Stimulated activated CD4-positive, alpha-beta T cell treated with anti-CD3 and anti-CD28 coated beads, Interleukin-4, amount 100 ng/mL, for 1 hour (primary cell): ENCODE measurements around the gene SH3GL1.

Experiments
- DNase-seq: peaks from one replicate; pipeline ENCODE4 v3.0.0-alpha.2; 2020

Gene SH3GL1

DNA sequence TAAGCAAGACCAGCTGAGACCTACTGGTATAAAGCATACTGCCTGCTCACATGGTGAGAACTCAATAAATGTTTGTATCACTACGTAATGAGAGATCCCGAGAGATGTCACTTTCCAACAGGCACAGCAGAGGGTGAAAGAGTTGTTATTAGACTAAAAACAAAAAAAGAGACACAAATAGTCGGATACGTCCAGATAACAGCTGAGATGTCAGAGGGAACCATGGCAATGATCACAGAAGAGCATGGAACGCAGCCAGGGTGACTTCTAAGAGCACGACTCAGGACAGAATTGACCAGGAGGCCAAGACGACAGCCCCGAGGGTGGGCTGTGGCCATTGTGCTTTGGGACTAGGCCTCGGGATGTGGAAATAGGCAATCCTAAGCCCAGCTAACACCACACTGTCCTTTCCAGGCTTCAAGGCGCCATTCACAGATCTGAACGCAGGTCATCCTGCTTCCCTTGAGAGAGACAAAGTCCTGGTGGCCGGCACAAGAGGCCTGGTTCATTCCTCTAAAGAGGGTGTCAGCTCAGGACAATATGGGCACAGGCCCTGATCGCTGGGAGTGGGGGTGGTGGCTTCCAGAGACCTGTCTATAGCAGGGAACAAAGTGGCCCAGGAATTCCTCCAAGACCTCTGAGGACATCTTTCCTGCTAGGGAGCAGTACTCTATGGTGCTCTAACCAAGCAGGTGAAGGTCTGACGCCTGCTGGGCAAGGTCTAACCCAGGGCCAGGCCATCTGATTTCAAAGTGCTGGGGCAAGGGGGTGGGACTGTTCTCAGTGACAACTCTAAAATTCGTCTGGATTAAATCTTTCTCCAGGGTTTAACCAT is 3.2 kb downstream of the SH3GL1 start:
- no peak for DNase-seq

DNA sequence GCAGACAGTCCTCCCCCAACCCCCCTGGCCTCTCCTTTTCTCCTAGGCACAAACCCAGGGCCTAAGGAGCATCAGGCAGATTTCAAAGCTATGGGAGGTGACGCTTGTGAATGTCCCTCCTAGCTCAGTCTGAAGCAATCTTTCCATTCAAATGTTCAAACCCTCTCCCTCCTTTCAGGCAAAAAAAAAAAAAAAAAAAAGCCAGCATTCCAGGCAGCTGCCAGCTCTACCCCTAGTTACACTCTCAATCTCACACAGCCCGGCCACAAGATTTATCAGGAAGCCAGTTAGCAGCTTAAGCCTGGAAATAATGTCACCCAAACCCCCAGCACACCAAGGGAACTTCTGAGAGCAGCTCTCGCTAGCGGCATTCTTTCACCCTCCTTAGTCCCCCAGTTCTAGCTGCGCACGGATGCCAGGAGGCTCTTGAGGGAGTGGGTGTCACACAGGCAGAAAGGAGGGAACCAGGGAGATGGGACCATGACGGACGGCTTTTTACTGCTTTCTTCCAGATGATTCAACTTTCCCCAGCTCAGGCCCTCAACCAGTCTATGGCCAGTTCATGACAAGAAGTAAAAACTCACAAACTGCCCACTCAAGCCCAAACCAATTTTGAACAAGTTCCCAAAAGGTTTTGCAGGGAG is 6.3 kb downstream of the SH3GL1 start:
- no peak for DNase-seq

DNA sequence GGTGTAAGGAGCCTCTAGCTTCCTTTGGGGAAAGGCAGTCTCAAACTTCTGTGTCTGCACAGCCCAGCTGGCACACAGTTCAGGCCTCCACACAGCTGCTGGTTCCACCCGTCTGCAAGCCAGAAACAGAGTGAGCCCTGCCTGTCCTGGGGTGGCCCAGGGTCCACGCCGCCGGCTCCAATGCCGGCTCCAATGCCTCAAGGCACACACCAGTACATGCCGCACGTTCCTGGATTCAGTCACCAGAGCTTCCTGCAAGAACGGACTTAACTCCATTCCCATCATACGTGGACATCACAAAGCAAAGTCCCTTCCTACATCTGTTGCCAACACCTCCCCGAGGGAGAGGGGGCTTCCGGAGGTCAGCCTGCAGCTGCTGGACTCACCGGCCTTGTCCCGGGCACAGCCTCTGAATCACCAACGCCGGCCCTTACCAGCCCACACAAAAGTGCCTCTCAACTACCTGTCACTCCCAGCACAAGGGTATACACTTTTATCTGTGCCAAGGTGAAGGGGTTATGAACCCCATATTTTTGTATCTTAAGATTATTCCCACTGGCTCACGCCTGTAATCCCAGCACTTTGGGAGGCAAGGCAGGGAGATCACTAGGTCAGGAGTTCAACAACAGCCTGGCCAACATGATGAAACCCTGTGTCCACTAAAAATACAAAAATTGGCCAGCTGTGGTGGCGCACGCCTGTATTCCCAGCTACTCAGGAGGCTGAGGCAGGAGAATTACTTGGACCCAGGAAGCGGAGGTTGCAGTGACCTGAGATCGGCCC is 8.5 kb downstream of the SH3GL1 start:
- no peak for DNase-seq

DNA sequence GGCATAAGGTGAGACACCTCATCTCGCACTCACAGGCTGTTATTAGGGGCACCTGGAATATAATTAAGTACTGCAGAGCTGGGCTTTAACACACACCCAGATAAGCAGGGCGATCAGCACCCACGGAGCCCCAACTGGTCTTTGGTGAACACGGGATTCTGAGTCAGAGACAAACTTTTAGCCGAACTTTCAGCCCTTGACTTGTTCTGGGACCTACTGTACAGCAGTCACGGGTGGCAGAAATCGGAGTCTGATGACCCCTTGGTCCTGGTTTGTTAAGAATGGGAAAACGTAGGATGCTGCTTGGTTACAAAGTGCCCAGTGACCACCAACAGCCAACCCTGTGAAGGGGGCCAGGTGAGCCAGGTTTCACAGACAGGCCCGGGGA is 9.0 kb downstream of the SH3GL1 start:
- DNase-seq = no peak

DNA sequence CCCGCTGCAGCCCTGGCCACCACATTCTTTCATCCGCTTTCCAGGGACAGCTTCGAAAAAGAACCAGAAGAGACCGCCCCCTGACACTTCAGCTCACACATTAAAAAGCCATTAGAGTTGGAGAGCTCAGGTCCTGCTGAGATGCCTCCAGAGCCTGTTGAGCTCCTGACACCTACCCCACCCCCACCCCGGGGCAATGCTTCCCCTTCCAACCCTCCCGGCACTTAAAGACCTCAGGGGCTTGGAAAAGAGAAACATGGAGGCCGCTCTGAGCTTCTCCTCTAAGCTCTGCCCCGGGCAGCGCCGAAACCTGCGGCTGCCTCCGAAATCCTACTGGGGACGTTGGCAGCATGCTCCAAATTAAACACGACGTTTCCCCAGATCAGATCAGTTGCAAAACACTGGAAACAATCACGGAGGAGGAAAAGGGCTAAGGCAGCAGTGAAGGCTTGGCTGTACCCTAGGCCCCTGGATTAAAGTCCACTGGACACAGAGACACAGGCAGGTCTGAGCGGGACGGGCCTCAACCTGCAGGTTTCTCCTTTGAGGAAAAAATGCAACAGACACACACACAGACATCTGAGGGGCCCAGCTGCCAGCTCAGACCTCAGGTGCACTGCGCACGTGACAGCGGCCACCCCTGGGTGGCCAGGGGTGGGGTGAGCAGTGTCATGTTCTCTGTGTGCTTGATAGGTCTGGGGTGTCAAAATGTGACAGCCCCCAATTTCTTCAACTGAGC is 9.6 kb downstream of the SH3GL1 start:
- DNase-seq = no peak

DNA sequence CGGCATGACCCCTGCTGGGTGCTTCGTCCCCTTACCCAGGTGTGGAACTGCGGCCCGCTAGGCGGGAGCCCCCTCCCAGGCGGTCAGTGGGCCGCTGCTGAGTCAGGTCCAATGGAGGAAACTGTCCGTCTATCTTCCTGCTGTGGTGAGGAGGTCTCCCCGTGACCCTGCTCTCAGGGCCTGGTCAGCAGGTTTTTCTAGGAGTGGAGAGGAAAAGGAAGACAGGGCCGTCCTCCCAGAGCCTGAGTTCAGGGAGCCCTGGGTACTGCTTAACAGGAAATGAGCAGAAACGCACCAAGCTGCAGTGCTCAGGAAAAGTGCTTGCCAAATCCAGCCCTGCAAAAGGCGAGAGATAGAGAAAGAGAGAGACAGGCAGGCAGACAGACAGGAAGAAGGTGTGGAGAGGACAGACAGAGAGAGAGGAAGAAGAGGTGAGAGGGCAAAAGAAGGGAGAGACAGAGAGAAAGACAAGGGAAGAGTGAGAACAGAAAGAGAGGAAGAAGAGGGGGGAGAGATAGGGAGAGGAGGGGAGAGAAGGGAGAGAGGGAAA is 10.3 kb downstream of the SH3GL1 start:
- DNase-seq = no peak

DNA sequence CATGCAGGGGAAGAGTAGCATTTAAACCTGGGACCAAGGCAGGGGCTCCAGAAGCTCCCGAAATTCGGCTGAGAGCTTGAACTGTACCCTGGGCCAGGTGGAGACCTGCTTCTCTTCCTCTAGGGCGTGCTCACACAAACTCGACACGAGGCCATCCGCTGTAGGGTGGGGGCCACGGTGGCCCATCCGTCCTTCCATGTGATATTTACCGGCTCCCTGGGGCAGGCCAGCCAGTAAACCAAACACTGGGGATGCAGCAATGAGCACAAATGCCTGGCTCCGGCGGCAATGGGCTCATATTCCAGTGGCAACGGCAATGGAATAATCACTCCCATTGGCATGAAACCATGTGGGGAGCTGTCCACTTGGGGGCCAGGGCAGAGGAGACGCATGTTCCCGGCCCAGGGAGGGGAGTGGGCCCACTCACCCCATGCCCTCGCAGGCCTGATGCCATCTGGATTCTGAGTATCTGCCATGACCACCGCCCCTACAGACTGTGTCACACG is 10.8 kb downstream of the SH3GL1 start:
- no peak for DNase-seq

DNA sequence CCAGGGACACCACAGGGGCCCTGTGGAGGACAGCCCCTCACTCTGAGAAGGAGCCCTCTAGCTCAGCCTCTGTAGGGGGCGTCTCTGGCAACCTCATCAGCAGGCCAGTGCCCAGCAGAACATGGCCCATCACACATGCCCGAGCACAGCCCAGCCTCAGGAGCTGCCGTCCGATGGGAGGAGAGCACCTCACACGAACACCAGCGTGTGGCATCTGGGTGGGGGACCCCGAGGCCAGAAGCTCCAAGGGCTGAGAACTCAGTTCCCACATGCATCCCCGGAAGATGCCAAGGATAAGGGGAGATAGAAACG is 11.3 kb downstream of the SH3GL1 start:
- no peak for DNase-seq

DNA sequence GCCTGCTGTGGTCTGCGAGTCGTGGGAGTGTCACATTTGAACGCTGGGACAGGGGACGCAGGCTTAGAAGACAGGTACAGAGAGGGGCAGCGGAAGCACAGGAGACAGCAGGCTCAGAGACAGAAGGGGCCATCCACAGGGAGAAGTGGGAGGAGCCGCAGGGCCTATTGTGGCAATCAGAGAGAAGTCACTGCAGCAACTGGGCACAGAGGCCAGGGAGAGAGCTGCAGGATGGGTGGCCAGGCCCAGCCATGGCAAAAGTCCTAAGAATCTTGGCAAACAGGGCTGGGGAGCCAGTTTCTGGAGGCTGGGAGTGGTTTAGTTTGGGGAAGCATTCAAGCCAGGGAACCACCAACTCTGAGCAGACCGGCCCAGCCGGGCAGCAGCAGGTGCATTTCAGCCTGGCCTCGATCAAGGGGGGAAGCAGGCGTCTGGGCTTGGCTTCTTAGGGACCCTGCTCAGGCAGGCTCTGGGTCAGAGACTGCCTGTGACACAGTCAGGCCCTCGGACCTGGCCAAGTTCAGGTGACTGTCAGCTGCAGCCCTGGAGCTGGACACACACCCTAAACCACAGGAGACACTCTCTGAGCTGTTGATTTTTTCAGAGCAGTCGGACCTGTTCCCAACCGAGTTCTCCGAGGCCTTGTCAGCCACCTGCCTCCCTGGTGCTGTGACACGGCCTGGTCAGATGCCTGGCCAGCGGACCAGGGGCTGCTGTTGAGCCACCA is 11.8 kb downstream of the SH3GL1 start:
- no peak for DNase-seq

DNA sequence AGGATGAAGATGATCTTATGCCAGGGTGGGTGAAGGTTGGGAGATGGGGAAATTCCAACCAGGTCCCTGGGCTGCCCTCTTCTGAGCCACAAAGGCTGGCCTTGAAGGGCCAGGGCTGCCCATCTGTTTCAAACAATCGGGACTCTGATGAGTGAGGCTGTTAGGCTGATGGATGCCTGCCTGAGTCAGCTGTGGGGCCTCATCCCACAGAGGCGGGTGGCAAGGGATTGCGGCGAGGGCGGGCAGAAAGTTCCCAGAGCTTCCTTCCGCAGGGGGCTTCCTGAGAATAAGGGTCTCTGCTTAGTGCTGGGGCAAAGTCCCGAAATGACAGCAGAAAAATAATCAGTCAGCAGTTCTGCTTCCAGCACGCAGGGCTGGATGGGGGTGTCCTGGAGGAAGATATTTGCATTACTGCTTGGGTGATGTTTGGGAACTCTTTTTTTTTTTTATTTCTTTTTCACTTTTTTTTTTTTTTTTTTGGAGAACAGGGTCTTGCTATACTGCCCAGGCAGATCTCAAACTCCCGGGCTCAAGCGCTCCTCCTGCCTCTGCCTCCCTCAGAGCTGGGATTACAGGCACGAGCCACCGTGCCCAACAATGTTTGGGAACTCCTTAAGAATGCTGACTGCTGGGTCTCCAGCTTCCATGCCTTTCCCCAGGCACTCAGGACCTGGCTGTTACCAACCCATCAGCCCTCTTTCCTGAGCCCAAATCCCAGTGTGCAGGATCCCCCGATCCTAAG is 14.1 kb downstream of the SH3GL1 start:
- no peak for DNase-seq

DNA sequence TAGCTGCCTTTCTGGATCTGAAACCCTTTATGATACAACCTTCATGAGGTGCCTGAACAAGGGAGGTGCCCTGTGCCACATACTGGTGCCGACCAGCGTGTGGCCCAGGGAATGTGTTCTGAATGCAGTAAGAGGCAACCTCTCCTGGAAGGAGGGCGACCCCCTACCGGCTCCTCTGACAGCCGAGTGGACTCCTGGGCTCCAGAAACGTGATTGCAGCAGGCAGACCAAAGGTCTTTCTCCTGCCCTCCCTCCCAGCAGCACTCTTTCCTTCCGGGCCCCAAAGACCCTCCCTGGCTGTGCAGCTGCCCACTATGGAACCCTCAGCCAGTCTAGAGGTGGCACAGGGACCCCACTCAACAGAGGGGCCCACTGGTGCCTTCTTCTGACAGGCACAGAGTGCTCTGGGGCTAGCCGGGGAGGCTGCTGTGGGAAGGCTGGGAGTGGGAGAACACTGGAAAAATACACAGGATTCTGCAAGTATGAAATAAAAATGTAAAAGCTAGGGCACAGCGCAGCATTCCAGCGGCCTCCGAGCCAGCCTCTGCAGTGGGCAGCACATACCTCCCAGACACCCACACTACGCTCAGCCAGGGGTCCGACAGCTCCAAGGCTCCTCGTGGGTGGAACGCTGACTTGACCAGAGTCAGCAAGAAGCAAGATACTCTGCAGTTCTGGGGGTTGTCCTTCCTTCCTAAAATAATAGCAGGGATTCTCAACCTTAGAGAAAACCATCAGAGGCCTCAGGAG is 14.9 kb downstream of the SH3GL1 start:
- DNase-seq = no peak

DNA sequence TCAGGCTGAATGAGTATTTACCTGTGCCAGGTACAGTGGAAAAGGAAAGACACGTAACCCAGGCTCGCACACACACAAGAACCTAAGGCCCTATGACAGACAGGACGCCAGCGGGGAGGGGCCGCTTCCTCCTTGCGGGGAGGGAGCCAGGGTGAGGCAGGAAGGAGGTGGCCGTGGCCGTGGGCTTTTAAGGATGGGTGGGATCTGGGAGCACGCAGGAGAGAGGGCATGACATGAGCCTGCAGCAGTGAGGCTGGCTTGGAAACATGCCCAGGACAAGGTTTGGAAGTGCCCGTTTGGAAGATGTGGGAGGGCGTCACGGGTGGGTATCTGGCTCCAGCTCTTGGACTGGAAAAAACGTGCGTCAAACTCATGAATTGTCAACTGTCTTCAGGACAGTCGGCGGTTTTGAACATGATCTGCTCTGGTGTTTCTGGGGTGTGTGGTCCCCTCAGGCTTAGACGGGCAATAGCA is 20.1 kb downstream of the SH3GL1 start:
- DNase-seq = peak; percentile 50

DNA sequence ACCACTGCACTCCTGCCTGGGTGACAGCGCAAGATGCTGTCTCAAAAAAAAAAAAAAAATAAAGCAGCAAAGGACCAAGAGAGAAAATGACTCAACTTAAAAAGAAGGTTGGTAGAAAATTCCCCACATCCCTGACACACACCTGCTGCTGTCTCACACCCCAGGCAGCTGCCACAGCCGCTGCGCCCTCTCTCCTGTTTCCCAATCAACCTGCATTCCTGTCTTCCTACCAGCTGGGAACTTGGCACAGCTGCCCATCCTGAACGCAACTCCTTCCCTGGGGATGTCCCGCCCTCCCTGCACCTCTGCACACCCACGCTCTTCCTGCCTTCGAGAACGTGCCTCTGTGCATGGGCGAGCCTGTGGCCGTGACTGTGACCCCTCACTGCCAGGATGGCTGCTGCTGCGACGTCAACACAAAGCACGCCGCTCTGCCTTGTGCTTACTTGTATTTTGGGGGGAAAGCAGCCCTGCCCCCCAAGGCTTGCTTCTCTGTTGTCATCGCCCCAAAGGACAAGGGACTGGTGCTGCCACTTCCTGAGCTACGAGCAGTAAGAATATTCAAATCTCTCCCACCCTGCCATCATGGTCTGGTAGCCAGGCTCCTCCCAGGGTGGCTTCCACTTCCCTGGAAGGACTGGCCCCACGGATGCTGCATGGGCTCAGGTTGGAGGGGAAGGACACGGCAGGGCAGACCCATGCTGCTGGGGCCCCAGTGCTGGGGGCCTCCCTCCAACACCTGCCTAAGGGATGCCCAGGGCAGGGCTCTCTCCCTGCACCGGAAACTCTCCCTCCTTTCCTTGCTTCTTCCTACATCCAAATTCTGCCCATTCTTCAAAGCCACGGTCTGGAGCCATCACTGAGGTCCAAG is 20.7 kb downstream of the SH3GL1 start:
- peak; percentile 41 for DNase-seq

DNA sequence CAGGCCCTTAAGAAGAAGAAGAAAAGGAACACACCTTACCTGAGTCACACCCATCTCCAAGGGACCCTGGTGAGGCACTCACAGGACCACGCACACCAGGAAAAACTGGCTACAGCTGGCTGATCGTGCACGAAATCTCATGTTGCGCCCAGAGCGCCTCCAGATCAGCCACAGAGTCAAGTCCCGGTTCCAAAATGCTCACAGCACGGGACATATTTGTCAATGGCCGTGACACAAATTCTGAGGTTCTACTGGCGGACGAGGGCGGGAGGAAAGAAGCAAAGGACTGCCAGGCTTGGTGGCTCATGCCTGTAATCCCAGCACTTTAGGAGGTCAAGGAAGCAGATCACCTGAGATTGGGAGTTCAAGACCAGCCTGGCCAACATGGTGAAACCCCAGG is 21.5 kb downstream of the SH3GL1 start:
- no peak for DNase-seq

DNA sequence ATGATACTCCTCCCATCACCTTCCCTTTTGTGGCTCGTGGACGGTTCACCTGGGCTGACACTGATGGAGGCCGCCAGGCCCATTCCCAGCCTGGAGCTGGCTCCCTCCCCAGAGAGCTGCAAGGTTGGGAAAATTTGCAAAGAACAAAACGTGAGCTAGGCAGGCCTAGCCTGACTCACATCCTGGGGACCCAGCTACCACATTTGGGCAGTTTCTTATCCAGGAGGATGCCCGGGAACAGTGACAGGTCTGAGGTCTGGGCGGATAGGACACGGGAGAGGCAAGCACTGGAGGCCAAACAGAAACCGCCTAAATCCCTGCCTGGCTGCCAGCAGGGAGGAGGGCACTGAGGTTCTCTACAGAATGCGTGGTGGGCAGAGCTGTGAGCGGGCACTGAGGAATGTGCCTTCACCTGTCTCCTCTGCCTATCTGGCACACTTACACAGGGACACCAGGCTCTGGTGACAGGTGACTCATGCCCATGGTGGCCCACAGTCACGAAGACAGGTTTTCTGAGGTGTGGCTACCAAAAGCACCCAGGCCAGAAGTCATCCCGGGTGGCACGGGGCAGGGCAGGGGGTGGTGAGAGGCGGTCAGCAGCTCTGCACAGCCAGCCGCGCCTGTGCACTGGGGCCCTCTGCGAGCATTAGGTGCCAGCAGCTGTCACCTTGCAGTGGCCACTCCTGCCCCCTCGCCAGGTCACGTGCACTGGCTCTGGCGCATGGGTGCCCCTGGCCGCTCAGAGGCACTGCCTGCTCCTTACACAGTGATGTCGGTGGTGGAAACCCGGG is 23.2 kb downstream of the SH3GL1 start:
- DNase-seq = no peak

DNA sequence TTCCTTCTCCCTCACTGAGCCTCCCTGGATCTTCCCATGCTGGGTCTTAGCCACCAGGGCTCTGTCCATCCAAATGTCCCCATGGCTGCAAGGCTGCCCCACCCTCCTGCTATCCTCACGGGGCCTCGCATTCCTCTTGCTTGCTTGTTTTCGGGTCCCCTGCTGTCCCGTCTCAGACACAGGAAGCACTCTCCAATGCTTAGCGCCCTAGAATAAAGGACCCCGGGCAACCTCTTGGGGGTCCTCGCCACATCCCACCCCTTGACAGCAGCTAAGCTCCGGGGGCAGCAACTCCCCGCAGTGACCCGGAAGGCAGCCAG is 23.7 kb downstream of the SH3GL1 start:
- DNase-seq = no peak

DNA sequence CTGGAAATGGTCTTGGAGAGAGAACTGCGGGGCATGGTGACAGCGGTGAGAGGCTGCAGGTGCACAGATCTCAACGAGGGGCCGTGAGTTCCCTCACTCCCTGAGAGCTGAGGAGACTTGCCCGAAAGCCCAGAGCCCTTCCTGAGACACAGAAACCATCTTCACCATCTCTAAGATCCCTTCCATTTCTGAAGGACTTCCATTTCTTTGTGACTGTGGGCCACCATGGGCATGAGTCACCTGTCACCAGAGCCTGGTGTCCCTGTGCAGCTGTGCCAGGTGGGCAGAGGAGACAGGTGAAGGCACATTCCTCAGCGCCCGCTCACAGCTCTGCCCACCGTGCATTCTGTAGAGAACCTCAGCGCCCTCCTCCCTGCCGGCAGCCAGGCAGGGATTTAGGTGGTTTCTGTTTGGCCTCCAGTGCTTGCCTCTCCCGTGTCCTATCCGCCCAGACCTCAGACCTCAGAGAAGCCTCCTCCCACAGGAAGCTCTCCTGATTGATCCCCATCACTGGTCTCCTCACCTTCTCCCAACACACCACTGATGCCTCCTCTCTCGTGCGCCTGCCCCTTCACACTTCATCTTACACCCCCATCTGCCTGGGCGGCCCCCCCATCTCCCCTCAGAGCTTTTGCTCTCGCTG is 24.2 kb downstream of the SH3GL1 start:
- no peak for DNase-seq
